ENCODE results near the gene YPEL5. TPM values are rescaled to one million over a fixed set of nuclear protein-coding genes. Genes with fewer than 3 reads are reported as not detected.

Gene YPEL5
- polyA plus RNA-seq, 3 donors, result 231 to 254 (median 235) TPM

GRCh38 chr2:30134582-30134981 is 12.2 kb upstream of the YPEL5 start:
- no peak for TF ChIP-seq CTCF (IDR thresholded peaks at IDR 0.05)
- H4K20me1 ChIP-seq (ENCODE audit: insufficient read depth, low read length), result no peaks in the 10 kb centered on the region
- no peak for DNase-seq
- no peak overlapping the region for H2AFZ ChIP-seq (ENCODE audit: insufficient read depth, low read depth, low read length, poor library complexity, severe bottlenecking)
- intact Hi-C loops (cut with micrococcal nuclease), result no loop called here
- H3K27ac ChIP-seq (ENCODE audit: low read depth in 1 of 2, low read length in 2 of 2), result no peak overlapping the region
- no peak overlapping the region for H3K27ac Mint-ChIP-seq
- no peaks in the 10 kb centered on the region for H3K9me3 Mint-ChIP-seq
- H3K27me3 ChIP-seq (ENCODE audit: control insufficient read depth in 2 of 2, insufficient read depth in 2 of 2, low read length in 2 of 2), result no peaks in the 10 kb centered on the region
- no peaks in the 10 kb centered on the region for H3K36me3 ChIP-seq (replicated peaks in 1 of 2; ENCODE audit: control insufficient read depth in 1 of 2, insufficient read depth in 2 of 2, low read length in 2 of 2)
- no peaks in the 10 kb centered on the region for H3K9me3 ChIP-seq (replicated peaks in 1 of 2; ENCODE audit: control insufficient read depth in 1 of 2, insufficient read depth in 1 of 2, low read length in 2 of 2)
- H3K9ac ChIP-seq (ENCODE audit: insufficient read depth, low read length, poor library complexity, severe bottlenecking), result no peak overlapping the region
- H3K27me3 Mint-ChIP-seq (ENCODE audit: low read depth in 3 of 3), result peaks cover 2 to 6% (median 4%) of the 10 kb centered on the region in 3 donors
- H3K4me3 ChIP-seq (replicated peaks in 1 of 3; ENCODE audit: low read depth in 2 of 3, low read length in 3 of 3), result no peak overlapping the region
- H3K79me2 ChIP-seq (ENCODE audit: insufficient read depth, low read length), result no peaks in the 10 kb centered on the region
- H3K4me3 Mint-ChIP-seq, result no peak overlapping the region
- no peaks in the 10 kb centered on the region for H3K36me3 Mint-ChIP-seq
- no peaks in the 10 kb centered on the region for H3K4me1 ChIP-seq (ENCODE audit: control insufficient read depth in 1 of 2, insufficient read depth in 2 of 2, low read length in 2 of 2)
- H3K4me1 Mint-ChIP-seq, result peaks cover 4% of the 10 kb centered on the region
- WGBS (ENCODE audit: insufficient coverage), result 94% methylated on average over 3 of the region's 5 CpGs
- H3K4me2 ChIP-seq (replicated peaks; ENCODE audit: extremely low read depth, low read length, poor library complexity, severe bottlenecking), result no peak overlapping the region

GRCh38 chr2:30135541-30135940 is 11.3 kb upstream of the YPEL5 start:
- Mint-ChIP-seq H3K27me3 (ENCODE audit: low read depth in 3 of 3) (peaks cover 2 to 6% (median 4%) of the 10 kb centered on the region in 3 donors), H3K36me3 (no peaks in the 10 kb centered on the region), H3K9me3 (no peaks in the 10 kb centered on the region), H3K27ac (no peak overlapping the region), H3K4me1 (peaks cover 4% of the 10 kb centered on the region), H3K4me3 (no peak overlapping the region)
- H3K79me2 ChIP-seq (ENCODE audit: insufficient read depth, low read length), result no peaks in the 10 kb centered on the region
- H3K4me1 ChIP-seq (ENCODE audit: control insufficient read depth in 1 of 2, insufficient read depth in 2 of 2, low read length in 2 of 2), result no peaks in the 10 kb centered on the region
- 100% methylated on average over 2 of the region's 3 CpGs for WGBS (ENCODE audit: insufficient coverage)
- intact Hi-C loops (cut with micrococcal nuclease), result no loop called here
- H3K27ac ChIP-seq (ENCODE audit: low read depth in 1 of 2, low read length in 2 of 2), result no peak overlapping the region
- H3K9me3 ChIP-seq (replicated peaks in 1 of 2; ENCODE audit: control insufficient read depth in 1 of 2, insufficient read depth in 1 of 2, low read length in 2 of 2), result no peaks in the 10 kb centered on the region
- H3K4me2 ChIP-seq (replicated peaks; ENCODE audit: extremely low read depth, low read length, poor library complexity, severe bottlenecking), result no peak overlapping the region
- no peak overlapping the region for H3K9ac ChIP-seq (ENCODE audit: insufficient read depth, low read length, poor library complexity, severe bottlenecking)
- TF ChIP-seq CTCF (IDR thresholded peaks at IDR 0.05), result no peak
- no peak for DNase-seq
- no peak overlapping the region for H3K4me3 ChIP-seq (replicated peaks in 1 of 3; ENCODE audit: low read depth in 2 of 3, low read length in 3 of 3)
- H2AFZ ChIP-seq (ENCODE audit: insufficient read depth, low read depth, low read length, poor library complexity, severe bottlenecking), result no peak overlapping the region
- no peaks in the 10 kb centered on the region for H4K20me1 ChIP-seq (ENCODE audit: insufficient read depth, low read length)
- no peaks in the 10 kb centered on the region for H3K27me3 ChIP-seq (ENCODE audit: control insufficient read depth in 2 of 2, insufficient read depth in 2 of 2, low read length in 2 of 2)
- H3K36me3 ChIP-seq (replicated peaks in 1 of 2; ENCODE audit: control insufficient read depth in 1 of 2, insufficient read depth in 2 of 2, low read length in 2 of 2), result no peaks in the 10 kb centered on the region

Data from CD14-positive monocyte (primary cell).